DND-41 (cell line): ENCODE measurements around the gene RASAL1.

Experiments used
- CTCF ChIP-seq: IDR thresholded peaks from 2 replicates; pipeline ENCODE4 v1.5.1; 2012; ENCODE audit warnings: borderline replicate concordance, low read length, moderate library complexity, mild to moderate bottlenecking; ENCODE audit not compliant: poor library complexity, severe bottlenecking; ENCODE audit errors: extremely low read depth
- EZH2 ChIP-seq: IDR thresholded peaks from 3 replicates; pipeline ENCODE4 v1.6.1; 2012; ENCODE audit warnings: borderline replicate concordance, low read depth, mild to moderate bottlenecking, moderate library complexity, low read length, inconsistent platforms; ENCODE audit not compliant: severe bottlenecking

GRCh38 chr12:113138826-113139225 lies 3.3 kb upstream of the RASAL1 start:
- TF ChIP-seq EZH2 (no peak), CTCF (no peak)
